GM18498 (cell line): ENCODE measurements around the gene RAD51B.
A peak's percentile ranks its signal among the peaks of the same experiment; 100 is the strongest.

Source experiments
- ATAC-seq: cut with Tn5 transposase; IDR thresholded peaks from one replicate; pipeline ENCODE4 v1.9.1; 2021; ENCODE audit warnings: mild to moderate bottlenecking, moderate library complexity; ENCODE audit not compliant: unreplicated experiment

RAD51B gene

GRCh38 chr14:68343534-68344118 lies 524.0 kb downstream of the RAD51B start:
- no peak for ATAC-seq

- no peak for ATAC-seq
These were observed 526.2 kb downstream of the RAD51B start for GRCh38 chr14:68345738-68346137.

GRCh38 chr14:68346556-68347343 lies 527.2 kb downstream of the RAD51B start:
- ATAC-seq = no peak

GRCh38 chr14:68349900-68350629 lies 530.5 kb downstream of the RAD51B start:
- no peak for ATAC-seq

GRCh38 chr14:68355415-68355814 lies 535.8 kb downstream of the RAD51B start:
- no peak for ATAC-seq

GRCh38 chr14:68357777-68358176 lies 538.2 kb downstream of the RAD51B start:
- no peak for ATAC-seq

GRCh38 chr14:68358500-68358899 lies 538.9 kb downstream of the RAD51B start:
- ATAC-seq = no peak

- no peak for ATAC-seq
These were observed 539.6 kb downstream of the RAD51B start for GRCh38 chr14:68359022-68359836.

- no peak for ATAC-seq
These were observed 540.4 kb downstream of the RAD51B start for GRCh38 chr14:68359837-68360552.

GRCh38 chr14:68361231-68361630 lies 541.7 kb downstream of the RAD51B start:
- ATAC-seq = no peak

GRCh38 chr14:68362846-68363245 lies 543.3 kb downstream of the RAD51B start:
- no peak for ATAC-seq

GRCh38 chr14:68363466-68363842 lies 543.9 kb downstream of the RAD51B start:
- no peak for ATAC-seq

- no peak for ATAC-seq
These were observed 544.5 kb downstream of the RAD51B start for GRCh38 chr14:68363843-68364767.

- ATAC-seq = no peak
These were observed 545.2 kb downstream of the RAD51B start for GRCh38 chr14:68364792-68365192.

GRCh38 chr14:68365228-68365627 lies 545.6 kb downstream of the RAD51B start:
- no peak for ATAC-seq

GRCh38 chr14:68366656-68367055 lies 547.1 kb downstream of the RAD51B start:
- no peak for ATAC-seq

- ATAC-seq = no peak
These were observed 548.0 kb downstream of the RAD51B start for GRCh38 chr14:68367536-68367935.

GRCh38 chr14:68368850-68369249 lies 549.3 kb downstream of the RAD51B start:
- peak; percentile 40 for ATAC-seq

GRCh38 chr14:68369281-68370056 lies 549.9 kb downstream of the RAD51B start:
- ATAC-seq = peak; percentile 50
